Glomerular endothelial cell (primary cell): Measurements from ENCODE around the gene HSPB9. TPM values are rescaled to one million over a fixed set of nuclear protein-coding genes. Genes with fewer than 3 reads are reported as not detected.
"Not testable (repeated sequence)": the region's sequence is repeated elsewhere in the genome, so short reads cannot be mapped to it uniquely, and the experiment has no call there.

Source experiments
- DNase-seq: peaks from one replicate; pipeline ENCODE4 v3.0.0-alpha.2; 2011; ENCODE audit warnings: low read depth, low spot score; ENCODE audit errors: extremely low read depth
- total RNA-seq: library from RNA; depleted of rRNA; stranded (reverse); fragments of >200 nt; gene quantifications from 2 replicates; pipeline ENCODE4 v1.2.3, GENCODE V29; 2015

HSPB9 gene
- total RNA-seq, 1 donor from 2014 or later, result not detected

- DNase-seq, result not testable (repeated sequence)
Observed at GRCh38 chr17:42140690-42141089, 18.1 kb downstream of the HSPB9 start.

- DNase-seq, result no peak
Observed at GRCh38 chr17:42141382-42141781, 18.8 kb downstream of the HSPB9 start.

- DNase-seq, result no peak
Observed at GRCh38 chr17:42142371-42142896, 19.8 kb downstream of the HSPB9 start.

- not testable (repeated sequence) for DNase-seq
Observed at GRCh38 chr17:42143138-42143537, 20.5 kb downstream of the HSPB9 start.

- DNase-seq, result no peak
Observed at GRCh38 chr17:42146911-42147607, 24.5 kb downstream of the HSPB9 start.

- DNase-seq, result no peak
Observed at GRCh38 chr17:42153919-42154742, 31.5 kb downstream of the HSPB9 start.

- no peak for DNase-seq
Observed at GRCh38 chr17:42155614-42156045, 33.0 kb downstream of the HSPB9 start.

- no peak for DNase-seq
Observed at GRCh38 chr17:42159796-42160530, 37.4 kb downstream of the HSPB9 start.

- DNase-seq, result no peak
Observed at GRCh38 chr17:42160531-42160910, 37.9 kb downstream of the HSPB9 start.

GRCh38 chr17:42163113-42163512 is 40.5 kb downstream of the HSPB9 start:
- DNase-seq, result no peak

GRCh38 chr17:42163696-42164407 is 41.2 kb downstream of the HSPB9 start:
- DNase-seq, result no peak

- no peak for DNase-seq
Observed at GRCh38 chr17:42165751-42166150, 43.1 kb downstream of the HSPB9 start.

- no peak for DNase-seq
Observed at GRCh38 chr17:42166196-42166763, 43.7 kb downstream of the HSPB9 start.

- no peak for DNase-seq
Observed at GRCh38 chr17:42167807-42168206, 45.2 kb downstream of the HSPB9 start.

GRCh38 chr17:42169351-42169750 is 46.7 kb downstream of the HSPB9 start:
- DNase-seq, result no peak

GRCh38 chr17:42171831-42172230 is 49.2 kb downstream of the HSPB9 start:
- no peak for DNase-seq
